Breast epithelium (tissue), 4 donors: ENCODE measurements around the gene LENG1. TPM values are rescaled to one million over a fixed set of nuclear protein-coding genes. Genes with fewer than 3 reads are reported as not detected.
"Not testable (repeated sequence)": the region's sequence is repeated elsewhere in the genome, so short reads cannot be mapped to it uniquely, and the experiment has no call there.

Experiments
- DNase-seq, 2 donors: peaks; one replicate each; pipeline ENCODE4 v3.0.0-alpha.2; 2019; ENCODE audit warnings: low spot score in 2 of 2
- H3K27ac ChIP-seq, 2 donors: fragments of 200-600 bp; sonication (generic) in 1 of 2; one replicate each; pipeline ENCODE4 v1.5.1; 2016 to 2019; ENCODE audit warnings: mild to moderate bottlenecking in 1 of 2
- H3K27me3 ChIP-seq, 2 donors: fragments of 200-600 bp; sonication (generic) in 1 of 2; one replicate each; pipeline versions ENCODE4 v1.5.1 to v1.6.0; 2017 to 2019; ENCODE audit warnings: control low read depth in 1 of 2, mild to moderate bottlenecking in 1 of 2
- H3K36me3 ChIP-seq: fragments of 200-600 bp; one replicate; pipeline ENCODE4 v1.5.1; 2019
- H3K4me1 ChIP-seq, 2 donors: fragments of 200-600 bp; sonication (generic); one replicate each; pipeline ENCODE4 v1.5.1; 2016 to 2019; ENCODE audit warnings: control low read depth in 1 of 2
- H3K4me3 ChIP-seq, 3 donors: fragments of 200-600 bp; sonication (generic); 1 replicate in 2 of 3; 2 replicates in 1 of 3; pipeline ENCODE4 v1.5.1; 2016 to 2019; ENCODE audit warnings: mild to moderate bottlenecking in 3 of 3, moderate library complexity in 2 of 3
- H3K9me3 ChIP-seq, 2 donors: fragments of 200-600 bp; sonication (generic) in 1 of 2; one replicate each; pipeline ENCODE4 v1.5.1; 2016 to 2019; ENCODE audit warnings: control low read depth in 1 of 2
- POLR2A ChIP-seq: fragments of 450-650 bp; IDR thresholded peaks from one replicate; pipeline ENCODE4 v1.6.1; 2016; ENCODE audit warnings: antibody characterized with exemption, mild to moderate bottlenecking, moderate library complexity
- POLR2AphosphoS5 ChIP-seq, 3 donors: sonication (generic); formaldehyde crosslinking; IDR thresholded peaks; one replicate each; pipeline ENCODE4 v1.6.1; 2017; ENCODE audit warnings: antibody characterized with exemption in 3 of 3
- intact Hi-C: fragments of 100-400 bp; cut with DNase I; formaldehyde crosslinking; loops from one replicate; pipeline ENCODE4 v1.15.1; 2023; ENCODE audit warnings: low total_unique reads
- total RNA-seq, 3 donors: library from RNA; depleted of rRNA; stranded (reverse); fragments of >200 nt; gene quantifications; one replicate each; pipeline ENCODE4 v1.1.0, GENCODE V29; 2016
- TF ChIP-seq, protein P1 (sequence below), 3 donors: fragments of 450-650 bp; IDR thresholded peaks; one replicate each; pipeline ENCODE4 v1.5.1; 2016 to 2017; ENCODE audit warnings: antibody characterized with exemption in 3 of 3, mild to moderate bottlenecking in 3 of 3, moderate library complexity in 3 of 3

Gene LENG1
- total RNA-seq, 3 donors from 2014 or later, result 6.4 to 8.5 (median 8.0) TPM

DNA sequence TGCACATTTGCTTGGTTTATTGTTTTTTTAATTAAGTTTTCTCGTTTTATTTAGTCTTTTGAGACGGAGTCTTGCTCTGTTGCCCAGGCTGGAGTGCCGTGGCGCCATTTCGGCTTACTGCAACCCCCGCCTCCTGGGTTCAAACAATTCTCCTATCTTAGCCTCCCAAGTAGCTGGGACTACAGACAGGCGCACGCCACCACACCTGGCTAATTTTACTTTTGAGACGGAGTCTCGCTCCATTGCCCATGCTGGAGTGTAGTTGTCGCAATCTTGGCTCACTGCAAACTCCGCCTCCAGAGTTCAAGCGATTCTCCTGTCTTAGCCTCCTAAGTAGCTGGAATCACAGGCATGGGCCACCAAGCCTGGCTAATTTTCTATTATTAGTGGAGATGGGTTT is 42.5 kb upstream of the LENG1 start:
- Histone ChIP-seq H3K36me3 (peaks cover 4% of the 10 kb centered on the region), H3K27me3 (no peaks in the 10 kb centered on the region), H3K27ac (peak overlapping the region; percentile 1 to 97), H3K9me3 (no peaks in the 10 kb centered on the region), H3K4me1 (peaks cover 5 to 13% of the 10 kb centered on the region in 2 donors), H3K4me3 (peak overlapping the region; percentile 60 to 93 (median 68))
- no peak for DNase-seq
- intact Hi-C loops, result no loop called here
- TF ChIP-seq POLR2A, result no peak
- TF ChIP-seq POLR2AphosphoS5 (IDR thresholded peaks at IDR 0.05), result no peak
- TF ChIP-seq, protein P1, sequence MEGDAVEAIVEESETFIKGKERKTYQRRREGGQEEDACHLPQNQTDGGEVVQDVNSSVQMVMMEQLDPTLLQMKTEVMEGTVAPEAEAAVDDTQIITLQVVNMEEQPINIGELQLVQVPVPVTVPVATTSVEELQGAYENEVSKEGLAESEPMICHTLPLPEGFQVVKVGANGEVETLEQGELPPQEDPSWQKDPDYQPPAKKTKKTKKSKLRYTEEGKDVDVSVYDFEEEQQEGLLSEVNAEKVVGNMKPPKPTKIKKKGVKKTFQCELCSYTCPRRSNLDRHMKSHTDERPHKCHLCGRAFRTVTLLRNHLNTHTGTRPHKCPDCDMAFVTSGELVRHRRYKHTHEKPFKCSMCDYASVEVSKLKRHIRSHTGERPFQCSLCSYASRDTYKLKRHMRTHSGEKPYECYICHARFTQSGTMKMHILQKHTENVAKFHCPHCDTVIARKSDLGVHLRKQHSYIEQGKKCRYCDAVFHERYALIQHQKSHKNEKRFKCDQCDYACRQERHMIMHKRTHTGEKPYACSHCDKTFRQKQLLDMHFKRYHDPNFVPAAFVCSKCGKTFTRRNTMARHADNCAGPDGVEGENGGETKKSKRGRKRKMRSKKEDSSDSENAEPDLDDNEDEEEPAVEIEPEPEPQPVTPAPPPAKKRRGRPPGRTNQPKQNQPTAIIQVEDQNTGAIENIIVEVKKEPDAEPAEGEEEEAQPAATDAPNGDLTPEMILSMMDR (IDR thresholded peaks at IDR 0.05), result no peak

DNA sequence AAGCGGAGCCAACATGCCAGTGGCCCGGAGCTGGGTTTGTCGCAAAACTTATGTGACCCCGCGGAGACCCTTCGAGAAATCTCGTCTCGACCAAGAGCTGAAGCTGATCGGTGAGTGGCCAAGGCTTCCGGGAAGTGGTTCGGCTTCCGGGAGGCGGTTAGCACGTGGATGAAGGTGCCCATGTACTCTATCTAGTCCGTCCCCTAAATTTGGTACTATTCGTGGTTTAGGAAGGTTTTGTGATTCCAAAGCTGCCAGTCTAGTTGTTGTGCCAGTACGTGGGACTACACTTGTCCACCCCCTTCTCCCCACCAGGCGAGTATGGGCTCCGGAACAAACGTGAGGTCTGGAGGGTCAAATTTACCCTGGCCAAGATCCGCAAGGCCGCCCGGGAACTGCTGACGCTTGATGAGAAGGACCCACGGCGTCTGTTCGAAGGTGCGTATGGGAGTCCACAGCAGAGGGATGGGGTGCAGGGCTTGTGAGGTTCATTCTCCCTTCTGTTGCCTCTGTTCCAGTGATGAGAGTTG is 41.7 kb upstream of the LENG1 start:
- TF ChIP-seq, protein P1 (IDR thresholded peaks at IDR 0.05), result no peak
- TF ChIP-seq POLR2AphosphoS5 (IDR thresholded peaks at IDR 0.05) (no peak), POLR2A (no peak)
- no peaks in the 10 kb centered on the region for H3K27me3 ChIP-seq
- intact Hi-C loops, result no loop called here
- H3K9me3 ChIP-seq, result no peaks in the 10 kb centered on the region
- no peak for DNase-seq
- peak overlapping the region; percentile 60 to 93 (median 68) for H3K4me3 ChIP-seq
- peaks cover 5 to 13% of the 10 kb centered on the region in 2 donors for H3K4me1 ChIP-seq
- no peaks in the 10 kb centered on the region for H3K36me3 ChIP-seq
- peak overlapping the region; percentile 97 for H3K27ac ChIP-seq

DNA sequence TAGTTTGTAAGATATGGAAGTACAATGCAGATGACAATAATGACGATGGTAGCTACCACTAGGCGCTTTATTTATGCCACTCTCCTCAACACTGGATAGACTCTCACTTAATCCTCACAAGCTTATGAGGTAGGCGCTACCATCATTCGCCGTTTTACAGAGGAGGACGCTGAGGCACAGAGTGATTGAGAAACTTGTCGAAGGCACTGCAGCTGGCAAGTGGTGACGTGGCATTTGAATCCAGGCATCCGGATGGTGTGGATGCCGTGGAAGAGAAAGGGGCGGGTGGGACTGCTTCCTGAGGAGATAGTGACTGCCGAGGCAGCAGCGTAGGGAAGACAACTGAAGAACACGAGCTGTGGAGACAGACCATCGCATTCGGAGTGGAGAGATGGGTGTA is 39.9 kb upstream of the LENG1 start:
- intact Hi-C loops, result no loop called here
- Histone ChIP-seq H3K36me3 (no peaks in the 10 kb centered on the region), H3K27ac (peak overlapping the region in 1 of 2 donors; percentile 97), H3K4me3 (no peak overlapping the region), H3K9me3 (no peaks in the 10 kb centered on the region), H3K27me3 (no peaks in the 10 kb centered on the region), H3K4me1 (peaks cover 5 to 13% of the 10 kb centered on the region in 2 donors)
- TF ChIP-seq POLR2AphosphoS5 (IDR thresholded peaks at IDR 0.05) (no peak), POLR2A (no peak)
- TF ChIP-seq, protein P1 (IDR thresholded peaks at IDR 0.05), result no peak
- no peak for DNase-seq

DNA sequence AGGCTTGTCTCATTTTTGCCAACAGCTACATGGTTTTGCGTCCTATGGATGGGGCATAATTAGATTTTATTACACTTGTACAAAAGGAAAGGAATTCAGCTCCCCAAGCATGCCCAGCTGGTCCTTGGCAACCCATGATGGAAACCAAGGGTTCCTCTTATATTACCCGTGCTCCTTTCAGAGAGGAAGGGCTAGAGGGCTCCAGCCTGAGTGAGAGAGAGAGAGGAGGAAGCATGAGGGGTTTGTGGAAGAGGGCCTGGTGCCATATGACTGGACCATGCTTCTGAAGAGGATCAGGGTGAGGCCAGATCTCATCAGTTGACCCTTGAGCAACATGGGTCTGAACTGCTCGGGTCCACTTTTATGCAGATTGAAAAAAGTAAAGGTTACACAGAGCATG is 37.6 kb upstream of the LENG1 start:
- H3K36me3 ChIP-seq, result no peaks in the 10 kb centered on the region
- no peak overlapping the region for H3K27ac ChIP-seq
- H3K27me3 ChIP-seq, result no peaks in the 10 kb centered on the region
- no peak for TF ChIP-seq POLR2A
- no peak for TF ChIP-seq POLR2AphosphoS5 (IDR thresholded peaks at IDR 0.05)
- TF ChIP-seq, protein P1 (IDR thresholded peaks at IDR 0.05), result no peak
- no peak for DNase-seq
- no peak overlapping the region for H3K4me3 ChIP-seq
- intact Hi-C loops, result no loop called here
- peaks cover 0 to 10% of the 10 kb centered on the region in 2 donors for H3K4me1 ChIP-seq
- H3K9me3 ChIP-seq, result no peaks in the 10 kb centered on the region

DNA sequence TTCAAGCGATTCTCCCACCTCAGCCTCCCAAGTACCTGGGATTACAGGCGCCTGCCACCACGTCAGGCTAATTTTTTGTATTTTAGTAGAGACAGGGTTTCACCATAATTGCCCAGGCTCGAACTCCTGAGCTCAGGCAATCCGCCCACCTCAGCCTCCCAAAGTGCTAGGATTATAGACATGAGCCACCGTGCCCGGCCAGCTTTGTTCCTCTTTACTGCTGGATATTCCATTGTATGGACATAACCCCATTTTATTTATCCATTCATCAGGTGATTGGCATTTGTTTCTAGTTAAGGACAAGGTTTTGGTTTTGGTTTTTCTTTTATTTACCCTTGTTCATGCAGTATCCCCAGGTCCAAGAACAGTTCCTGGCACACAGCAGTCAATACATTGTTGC is 37.0 kb upstream of the LENG1 start:
- H3K9me3 ChIP-seq, result no peaks in the 10 kb centered on the region
- no peak overlapping the region for H3K27ac ChIP-seq
- TF ChIP-seq POLR2AphosphoS5 (IDR thresholded peaks at IDR 0.05) (no peak), POLR2A (no peak)
- TF ChIP-seq, protein P1 (IDR thresholded peaks at IDR 0.05), result no peak
- intact Hi-C loops, result no loop called here
- H3K27me3 ChIP-seq, result no peaks in the 10 kb centered on the region
- no peak for DNase-seq
- no peak overlapping the region for H3K4me3 ChIP-seq
- H3K4me1 ChIP-seq, result peaks cover 0 to 10% of the 10 kb centered on the region in 2 donors
- no peaks in the 10 kb centered on the region for H3K36me3 ChIP-seq

DNA sequence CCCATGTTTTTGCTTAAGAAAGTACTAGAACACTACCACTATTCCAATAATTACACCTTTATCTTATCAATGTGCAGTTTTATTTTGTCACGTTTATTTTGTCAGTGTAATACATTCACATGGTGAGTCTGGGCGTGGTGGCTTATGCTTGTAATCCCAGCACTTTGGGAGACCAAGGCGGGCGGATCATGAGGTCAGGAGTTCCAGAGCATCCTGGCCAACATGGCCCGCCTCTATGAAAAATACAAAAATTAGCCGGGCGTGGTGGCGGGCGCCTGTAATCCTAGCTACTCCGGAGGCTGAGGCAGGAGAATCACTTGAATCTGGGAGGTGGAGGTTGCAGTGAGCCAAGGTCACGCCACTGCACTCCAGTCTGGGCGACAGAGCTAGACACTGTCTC is 34.9 kb upstream of the LENG1 start:
- H3K4me3 ChIP-seq, intact Hi-C loops, H3K36me3 ChIP-seq, H3K4me1 ChIP-seq, H3K27me3 ChIP-seq, DNase-seq, H3K27ac ChIP-seq, H3K9me3 ChIP-seq: not testable (repeated sequence)
